AG08396 (cell line): ENCODE results near the gene MFSD11.
A peak's percentile ranks its signal among the peaks of the same experiment; 100 is the strongest.
"Not testable (repeated sequence)": the region's sequence is repeated elsewhere in the genome, so short reads cannot be mapped to it uniquely, and the experiment has no call there.

Experiments
- DNase-seq: peaks from one replicate; pipeline ENCODE4 v3.0.0; 2012; ENCODE audit warnings: low spot score, mixed read lengths

The MFSD11 gene

GRCh38 chr17:76709077-76709950 is 28.6 kb upstream of the MFSD11 start:
- peak; percentile 95 for DNase-seq

GRCh38 chr17:76709951-76710862 is 27.7 kb upstream of the MFSD11 start:
- peak; percentile 47 for DNase-seq

GRCh38 chr17:76710863-76711611 is 26.9 kb upstream of the MFSD11 start, which contains the start of gene MXRA7:
Gene MXRA7, minus strand, starts transcription at chr17:76710965. Its CDS starts 19 bp downstream, at chr17:76710946.
- peak; percentile 90 for DNase-seq

- DNase-seq = not testable (repeated sequence)
These were observed 25.6 kb upstream of the MFSD11 start for GRCh38 chr17:76712321-76712720.

GRCh38 chr17:76713765-76714164 is 24.2 kb upstream of the MFSD11 start:
- no peak for DNase-seq

GRCh38 chr17:76714336-76714735 is 23.6 kb upstream of the MFSD11 start:
- DNase-seq = no peak

- peak; percentile 52 for DNase-seq
These were observed 23.0 kb upstream of the MFSD11 start for GRCh38 chr17:76714822-76715495.

- DNase-seq = no peak
These were observed 22.5 kb upstream of the MFSD11 start for GRCh38 chr17:76715496-76715830.

- DNase-seq = peak; percentile 83
These were observed 21.6 kb upstream of the MFSD11 start for GRCh38 chr17:76716146-76716838.

GRCh38 chr17:76716839-76717215 is 21.1 kb upstream of the MFSD11 start:
- peak; percentile 71 for DNase-seq

GRCh38 chr17:76718516-76718915 is 19.4 kb upstream of the MFSD11 start:
- no peak for DNase-seq

- no peak for DNase-seq
These were observed 17.7 kb upstream of the MFSD11 start for GRCh38 chr17:76720211-76720610.

- DNase-seq = no peak
These were observed 17.0 kb upstream of the MFSD11 start for GRCh38 chr17:76720941-76721340.

GRCh38 chr17:76721463-76721862 is 16.5 kb upstream of the MFSD11 start:
- no peak for DNase-seq

GRCh38 chr17:76722279-76722678 is 15.6 kb upstream of the MFSD11 start:
- DNase-seq = no peak

GRCh38 chr17:76722977-76723376 is 14.9 kb upstream of the MFSD11 start:
- not testable (repeated sequence) for DNase-seq

- DNase-seq = no peak
These were observed 14.1 kb upstream of the MFSD11 start for GRCh38 chr17:76723812-76724211.

GRCh38 chr17:76725580-76726230 is 12.2 kb upstream of the MFSD11 start:
- peak; percentile 52 for DNase-seq

GRCh38 chr17:76726231-76726775 is 11.6 kb upstream of the MFSD11 start, which contains the start of gene JMJD6:
Gene JMJD6, minus strand, starts transcription at chr17:76726606. Its CDS starts 131 bp downstream, at chr17:76726475.
- DNase-seq = peak; percentile 96
